Endothelial cell of umbilical vein (primary cell): ENCODE measurements around the gene CNIH4. TPM values are rescaled to one million over a fixed set of nuclear protein-coding genes. Genes with fewer than 3 reads are reported as not detected.

Experiments used
- BruUV-seq: library from RNA; stranded (reverse); fragments of 400-500 nt; replicated peaks from 2 replicates; lab custom pipeline; 2021; lab: Mats Ljungman, UMichigan
- CTCF ChIA-PET: fragments of 300-600, 350-600 bp; sonication (Branson Sonifier 250); formaldehyde crosslinking; loops from one replicate; lab custom pipeline; 2021; ENCODE audit warnings: antibody characterized with exemption, inconsistent platforms; lab: Charles Lee
- POLR2A ChIA-PET: fragments of 300-600, 350-600 bp; sonication (Branson Sonifier 250); formaldehyde crosslinking; loops from one replicate; lab custom pipeline; 2021; ENCODE audit warnings: antibody characterized with exemption, inconsistent platforms; lab: Charles Lee
- DNase-seq: peaks from one replicate; pipeline ENCODE4 v3.0.0-alpha.2; 2011; ENCODE audit warnings: low read depth, low spot score
- FAIRE-seq: peaks from 2 replicates; lab custom pipeline; 2011; peaks lifted over from hg19 to GRCh38; lab: Jason Lieb, UNC
- H2AFZ ChIP-seq: 2 replicates; pipeline ENCODE4 v1.6.0; 2012; ENCODE audit warnings: low read depth, low read length, control low read depth, inconsistent platforms
- H3K27ac ChIP-seq: 2 replicates; pipeline ENCODE4 v1.5.1; 2011; ENCODE audit warnings: low read depth, mild to moderate bottlenecking, control low read depth, low read length, moderate library complexity; ENCODE audit not compliant: insufficient read depth
- H3K27me3 ChIP-seq, 2 experiments: 2 replicates each; pipeline versions ENCODE4 v1.6.0 to v1.6.1; 2011; ENCODE audit warnings: low read length in 2 of 2, mixed read lengths in 1 of 2; ENCODE audit not compliant: control insufficient read depth in 2 of 2, insufficient read depth in 2 of 2
- H3K36me3 ChIP-seq, 2 experiments: 2 replicates in 1 of 2; 3 replicates in 1 of 2; pipeline ENCODE4 v1.5.1; 2011; ENCODE audit warnings: low read length in 2 of 2, mild to moderate bottlenecking in 1 of 2, moderate library complexity in 1 of 2; ENCODE audit not compliant: control insufficient read depth in 2 of 2, insufficient read depth in 2 of 2; ENCODE audit errors: extremely low read depth in 1 of 2
- H3K4me1 ChIP-seq: 3 replicates; pipeline ENCODE4 v1.5.1; 2011; ENCODE audit warnings: mild to moderate bottlenecking, low read length; ENCODE audit not compliant: control insufficient read depth, insufficient read depth; ENCODE audit errors: extremely low read depth
- H3K4me2 ChIP-seq: 2 replicates; pipeline ENCODE4 v1.6.1; 2011; ENCODE audit warnings: low read length, control low read depth, mixed read lengths; ENCODE audit not compliant: insufficient read depth
- H3K4me3 ChIP-seq, 3 experiments: fragments of 200-600 bp in 1 of 3; sonication (generic), shearing (Covaris generic) in 1 of 3; replicated peaks in 1 of 3; 2 replicates each; pipeline ENCODE4 v1.5.1; 2011 to 2016; ENCODE audit warnings: control low read depth in 3 of 3, low read length in 3 of 3, mild to moderate bottlenecking in 2 of 3, inconsistent platforms in 1 of 3, low read depth in 1 of 3, moderate library complexity in 1 of 3; ENCODE audit not compliant: insufficient read depth in 1 of 3
- H3K79me2 ChIP-seq: 2 replicates; pipeline ENCODE4 v1.6.0; 2012; ENCODE audit warnings: low read length, inconsistent platforms; ENCODE audit not compliant: control insufficient read depth, insufficient read depth
- H3K9ac ChIP-seq: replicated peaks from 2 replicates; pipeline ENCODE3; 2011; ENCODE audit warnings: low read length, control low read depth; ENCODE audit not compliant: insufficient read depth; ENCODE audit errors: extremely low read depth
- H3K9me1 ChIP-seq: replicated peaks from 3 replicates; pipeline ENCODE4 v1.6.0; 2011; ENCODE audit warnings: mild to moderate bottlenecking, low read length; ENCODE audit not compliant: control insufficient read depth, insufficient read depth; ENCODE audit errors: extremely low read depth
- H3K9me3 ChIP-seq: replicated peaks from 2 replicates; pipeline ENCODE4 v1.5.1; 2012; ENCODE audit warnings: low read length, inconsistent platforms; ENCODE audit not compliant: control insufficient read depth, insufficient read depth
- H4K20me1 ChIP-seq: replicated peaks from 2 replicates; pipeline ENCODE3; 2011; ENCODE audit warnings: mild to moderate bottlenecking, low read length; ENCODE audit not compliant: control insufficient read depth, insufficient read depth; ENCODE audit errors: extremely low read depth
- EZH2 ChIP-seq: IDR thresholded peaks from 2 replicates; pipeline ENCODE4 v1.6.1; 2012; ENCODE audit warnings: borderline replicate concordance, low read depth, mild to moderate bottlenecking, moderate library complexity, low read length, inconsistent platforms; ENCODE audit not compliant: severe bottlenecking
- FOS ChIP-seq: IDR thresholded peaks from 2 replicates; pipeline ENCODE4 v1.6.1; 2011; ENCODE audit warnings: mild to moderate bottlenecking, low read length, moderate library complexity, borderline replicate concordance; ENCODE audit not compliant: insufficient read depth
- GATA2 ChIP-seq: IDR thresholded peaks from 2 replicates; pipeline ENCODE4 v1.7.0; 2011; ENCODE audit warnings: low read depth, mild to moderate bottlenecking, moderate library complexity, mixed read lengths, low read length; ENCODE audit not compliant: insufficient read length, insufficient read depth
- MAX ChIP-seq: IDR thresholded peaks from 2 replicates; pipeline ENCODE4 v1.6.1; 2011; ENCODE audit not compliant: insufficient read depth, insufficient read length
- POLR2A ChIP-seq: IDR thresholded peaks from 2 replicates; pipeline ENCODE4 v1.6.1; 2012; ENCODE audit warnings: low read depth, mild to moderate bottlenecking, control low read depth, low read length
- POLR2AphosphoS5 ChIP-seq: IDR thresholded peaks from 2 replicates; pipeline ENCODE4 v1.6.1; 2012; ENCODE audit warnings: low read depth, mild to moderate bottlenecking, control low read depth, low read length, moderate library complexity; ENCODE audit not compliant: insufficient read depth
- dilution Hi-C: fragments of 300-500 bp; cut with MboI; formaldehyde crosslinking; loops from one replicate; pipeline ENCODE4 v1.15.0; 2019; ENCODE audit warnings: low sequenced_read_pairs; ENCODE audit not compliant: extremely low pct_ligation_motif_present
- intact Hi-C: fragments of 100-400 bp; cut with micrococcal nuclease; formaldehyde crosslinking; loops from one replicate; pipeline ENCODE4 v1.10.0; 2022
- polyA plus RNA-seq, 4 experiments: library from polyadenylated mRNA; depleted of rRNA in 3 of 4; stranded (reverse) in 3 of 4; unstranded in 1 of 4; fragments of >200 nt; gene quantifications; 2 replicates each; pipeline versions ENCODE4 v1.2.1 to v1.2.3, GENCODE V29; 2011 to 2012; ENCODE audit warnings: missing spikeins in 1 of 4
- total RNA-seq: library from RNA; stranded (reverse); gene quantifications from 2 replicates; pipeline ENCODE4 v1.2.3, GENCODE V29; 2021

CNIH4 gene
- total and polyA plus RNA-seq, 2 donors (not counting 3 experiments of a cell fraction or from before 2014, with no cell fraction given) = 74.9 to 118 TPM

- intact Hi-C loops = no loop called here
Measured at GRCh38 chr1:224405604-224405970, 48.9 kb downstream of the CNIH4 start.

GRCh38 chr1:224406216-224406615, 49.5 kb downstream of the CNIH4 start:
- DNase-seq = no peak
- no peaks in the 10 kb centered on the region for H3K27me3 ChIP-seq
- H3K4me2 ChIP-seq = no peak overlapping the region
- intact Hi-C loops = no loop called here
- peaks cover 17 to 36% of the 10 kb centered on the region in 2 experiments for H3K36me3 ChIP-seq
- CTCF ChIA-PET = interaction anchor here (1.0 kb wide), 1 partner anchor 12 kb away, joined by 3 read pairs; no protein-coding TSS in a partner anchor
- H3K9ac ChIP-seq = no peak overlapping the region
- POLR2A ChIA-PET = no interaction called here
- no peak for FAIRE-seq
- H3K4me1 ChIP-seq = peaks cover 8% of the 10 kb centered on the region
- peaks cover 2% of the 10 kb centered on the region for H3K79me2 ChIP-seq
- H4K20me1 ChIP-seq = peaks cover 6% of the 10 kb centered on the region
- dilution Hi-C loops = no loop called here
- no peak overlapping the region for H2AFZ ChIP-seq
- H3K27ac ChIP-seq = no peak overlapping the region
- no peaks in the 10 kb centered on the region for H3K9me3 ChIP-seq
- BruUV-seq = no TSS peak
- no peak overlapping the region for H3K4me3 ChIP-seq
- TF ChIP-seq GATA2 (no peak), FOS (peak; percentile 38)
- no peaks in the 10 kb centered on the region for H3K9me1 ChIP-seq

More at GRCh38 chr1:224405604-224405970, 48.9 kb downstream of the CNIH4 start:
- no peak for FAIRE-seq
- H3K79me2 ChIP-seq = peaks cover under 1% of the 10 kb centered on the region
- no peaks in the 10 kb centered on the region for H3K9me1 ChIP-seq
- H3K4me3 ChIP-seq = no peak overlapping the region
- peaks cover 6% of the 10 kb centered on the region for H4K20me1 ChIP-seq
- BruUV-seq = no TSS peak
- no peak overlapping the region for H2AFZ ChIP-seq
- peaks cover 15 to 37% of the 10 kb centered on the region in 2 experiments for H3K36me3 ChIP-seq
- no peaks in the 10 kb centered on the region for H3K27me3 ChIP-seq
- H3K4me1 ChIP-seq = peaks cover 8% of the 10 kb centered on the region
- TF ChIP-seq MAX = no peak
- TF ChIP-seq POLR2A = no peak
- TF ChIP-seq POLR2AphosphoS5 = no peak
- no peak for TF ChIP-seq EZH2
- POLR2A ChIA-PET = no interaction called here
- no peak overlapping the region for H3K9ac ChIP-seq
- dilution Hi-C loops = no loop called here
- H3K9me3 ChIP-seq = no peaks in the 10 kb centered on the region
- DNase-seq = no peak
- CTCF ChIA-PET = interaction anchor here (1.0 to 1.3 kb wide), 2 partner anchors 11 to 52 kb away, joined by 3 to 9 read pairs; no protein-coding TSS in a partner anchor
- H3K27ac ChIP-seq = no peak overlapping the region
- H3K4me2 ChIP-seq = no peak overlapping the region
